Measurements from ENCODE around the gene PANK3.

DNA sequence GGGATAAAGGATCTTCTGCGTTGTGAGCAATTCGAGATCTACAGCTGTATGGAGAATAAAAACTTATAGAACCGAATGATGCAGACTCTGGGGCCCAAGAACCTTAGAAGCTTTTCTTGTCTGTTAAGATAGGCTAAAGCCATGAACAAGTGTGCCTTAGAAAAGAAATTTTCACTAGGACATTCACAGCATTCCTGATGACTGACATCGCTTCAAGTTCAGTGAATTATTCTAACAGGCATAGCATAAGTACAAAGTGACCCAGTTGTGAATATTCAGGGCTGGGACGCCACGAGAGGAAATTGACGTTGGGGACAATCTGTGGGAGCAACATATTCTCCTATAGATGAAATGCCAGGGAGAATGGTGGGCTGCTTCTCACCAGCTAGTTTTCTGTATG lies 32.0 kb upstream of the PANK3 start:
- TF ChIP-seq, protein P1, sequence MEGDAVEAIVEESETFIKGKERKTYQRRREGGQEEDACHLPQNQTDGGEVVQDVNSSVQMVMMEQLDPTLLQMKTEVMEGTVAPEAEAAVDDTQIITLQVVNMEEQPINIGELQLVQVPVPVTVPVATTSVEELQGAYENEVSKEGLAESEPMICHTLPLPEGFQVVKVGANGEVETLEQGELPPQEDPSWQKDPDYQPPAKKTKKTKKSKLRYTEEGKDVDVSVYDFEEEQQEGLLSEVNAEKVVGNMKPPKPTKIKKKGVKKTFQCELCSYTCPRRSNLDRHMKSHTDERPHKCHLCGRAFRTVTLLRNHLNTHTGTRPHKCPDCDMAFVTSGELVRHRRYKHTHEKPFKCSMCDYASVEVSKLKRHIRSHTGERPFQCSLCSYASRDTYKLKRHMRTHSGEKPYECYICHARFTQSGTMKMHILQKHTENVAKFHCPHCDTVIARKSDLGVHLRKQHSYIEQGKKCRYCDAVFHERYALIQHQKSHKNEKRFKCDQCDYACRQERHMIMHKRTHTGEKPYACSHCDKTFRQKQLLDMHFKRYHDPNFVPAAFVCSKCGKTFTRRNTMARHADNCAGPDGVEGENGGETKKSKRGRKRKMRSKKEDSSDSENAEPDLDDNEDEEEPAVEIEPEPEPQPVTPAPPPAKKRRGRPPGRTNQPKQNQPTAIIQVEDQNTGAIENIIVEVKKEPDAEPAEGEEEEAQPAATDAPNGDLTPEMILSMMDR (IDR thresholded peaks at IDR 0.05; ENCODE audit: low read depth, low read length), result no peak
- no peak for TF ChIP-seq EZH2phosphoT487 (IDR thresholded peaks at IDR 0.05; ENCODE audit: low read depth)

All from OCI-LY3 (cell line).